ENCODE data around the gene CPNE2.

CPNE2 gene

DNA sequence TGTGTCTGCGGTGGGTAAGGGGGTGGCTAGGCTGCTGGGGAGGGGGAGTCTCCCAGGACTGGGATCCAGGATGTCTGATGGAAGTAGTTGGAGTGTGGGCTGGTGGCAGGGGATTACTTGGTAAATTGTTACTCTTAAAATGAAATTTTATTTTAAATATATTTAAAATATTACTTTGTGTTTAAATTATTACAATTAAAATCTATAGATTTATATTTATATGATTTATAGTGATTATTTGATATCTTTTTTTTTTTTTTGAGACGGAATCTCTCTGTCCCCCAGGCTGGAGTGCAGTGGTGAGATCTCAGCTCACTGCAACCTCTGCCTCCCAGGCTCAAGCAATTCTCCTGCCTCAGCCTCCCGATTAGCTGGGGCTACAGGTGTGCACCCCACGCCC is 18.6 kb downstream of the CPNE2 start:
- TF ChIP-seq, protein P1, sequence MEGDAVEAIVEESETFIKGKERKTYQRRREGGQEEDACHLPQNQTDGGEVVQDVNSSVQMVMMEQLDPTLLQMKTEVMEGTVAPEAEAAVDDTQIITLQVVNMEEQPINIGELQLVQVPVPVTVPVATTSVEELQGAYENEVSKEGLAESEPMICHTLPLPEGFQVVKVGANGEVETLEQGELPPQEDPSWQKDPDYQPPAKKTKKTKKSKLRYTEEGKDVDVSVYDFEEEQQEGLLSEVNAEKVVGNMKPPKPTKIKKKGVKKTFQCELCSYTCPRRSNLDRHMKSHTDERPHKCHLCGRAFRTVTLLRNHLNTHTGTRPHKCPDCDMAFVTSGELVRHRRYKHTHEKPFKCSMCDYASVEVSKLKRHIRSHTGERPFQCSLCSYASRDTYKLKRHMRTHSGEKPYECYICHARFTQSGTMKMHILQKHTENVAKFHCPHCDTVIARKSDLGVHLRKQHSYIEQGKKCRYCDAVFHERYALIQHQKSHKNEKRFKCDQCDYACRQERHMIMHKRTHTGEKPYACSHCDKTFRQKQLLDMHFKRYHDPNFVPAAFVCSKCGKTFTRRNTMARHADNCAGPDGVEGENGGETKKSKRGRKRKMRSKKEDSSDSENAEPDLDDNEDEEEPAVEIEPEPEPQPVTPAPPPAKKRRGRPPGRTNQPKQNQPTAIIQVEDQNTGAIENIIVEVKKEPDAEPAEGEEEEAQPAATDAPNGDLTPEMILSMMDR (IDR thresholded peaks at IDR 0.05; ENCODE audit: extremely low read depth, missing control alignments) = no peak
- DNase-seq (ENCODE audit: low spot score) = no peak

DNA sequence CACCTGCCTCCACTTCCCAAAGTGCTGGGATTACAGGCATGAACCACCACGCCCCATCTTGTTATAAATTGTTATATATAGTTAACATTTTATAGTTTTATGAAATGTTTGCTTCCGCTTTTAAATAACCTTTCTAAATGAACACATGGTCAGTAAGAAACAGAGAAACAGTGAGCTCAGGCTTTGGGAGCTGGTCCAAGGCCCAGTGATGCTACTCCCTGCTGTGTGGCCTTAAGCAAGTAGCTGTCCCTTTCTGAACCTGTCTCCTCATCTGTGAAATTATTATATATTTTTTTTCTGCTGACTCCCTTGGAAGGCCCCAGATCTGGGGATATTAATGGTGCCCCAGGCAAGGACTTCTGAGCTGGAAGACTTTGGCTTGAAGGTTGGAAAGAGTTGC is 19.0 kb downstream of the CPNE2 start:
- TF ChIP-seq, protein P1 (IDR thresholded peaks at IDR 0.05; ENCODE audit: extremely low read depth, missing control alignments) = no peak

DNA sequence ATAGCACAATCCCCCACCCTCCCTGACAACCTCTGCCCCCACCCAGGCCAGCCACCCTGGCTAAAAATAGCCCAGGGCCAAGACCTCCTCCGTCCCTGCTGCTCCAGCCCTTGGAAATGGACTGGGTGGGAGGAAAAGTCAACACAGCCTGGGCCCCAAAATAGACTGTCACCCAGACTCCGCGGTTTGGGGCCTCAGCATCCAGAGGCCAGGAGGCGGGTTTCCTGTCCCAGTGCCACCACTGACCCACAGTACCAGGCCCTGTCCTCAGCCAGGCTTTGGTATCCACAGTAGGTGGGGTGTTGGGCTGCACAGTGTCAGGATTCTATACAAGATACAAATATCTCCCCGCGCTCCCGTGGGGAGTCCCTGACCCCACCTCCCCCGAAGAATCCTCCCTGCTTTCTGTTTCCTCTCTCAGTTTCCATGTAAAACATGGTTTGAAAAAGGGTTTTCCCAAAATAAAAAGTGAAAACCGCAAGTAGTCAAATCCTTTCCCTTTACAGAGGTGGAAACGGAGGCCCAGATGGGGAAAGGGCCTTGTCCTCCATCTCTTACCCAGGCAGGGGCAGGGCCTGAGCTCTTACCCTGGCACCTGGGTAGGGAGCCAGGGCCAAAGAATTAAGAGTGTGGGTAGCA is 20.1 kb downstream of the CPNE2 start:
- DNase-seq (ENCODE audit: low spot score) = no peak
- TF ChIP-seq, protein P1 (IDR thresholded peaks at IDR 0.05; ENCODE audit: extremely low read depth, missing control alignments) = no peak

More for the DNA sequence above, 19.0 kb downstream of the CPNE2 start:
- no peak for DNase-seq (ENCODE audit: low spot score)

DNA sequence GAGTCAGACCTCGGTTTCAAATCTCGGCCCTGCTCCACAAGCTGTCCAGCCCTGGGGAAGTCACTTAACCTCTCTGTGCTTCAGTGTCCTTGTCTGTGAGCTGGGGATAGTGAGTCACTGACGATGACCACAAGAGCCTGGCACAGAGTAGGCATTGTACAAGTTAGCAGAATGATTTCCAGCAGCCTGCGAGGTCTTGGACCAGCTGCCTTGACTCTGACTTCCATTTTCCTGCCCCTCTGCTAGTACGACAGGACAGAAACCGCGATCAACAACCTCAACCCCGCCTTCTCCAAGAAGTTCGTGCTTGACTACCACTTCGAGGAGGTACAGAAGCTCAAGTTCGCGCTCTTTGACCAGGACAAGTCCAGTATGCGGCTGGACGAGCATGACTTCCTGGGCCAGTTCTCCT is 20.7 kb downstream of the CPNE2 start:
- TF ChIP-seq, protein P1 (IDR thresholded peaks at IDR 0.05; ENCODE audit: extremely low read depth, missing control alignments) = no peak
- DNase-seq (ENCODE audit: low spot score) = no peak

DNA sequence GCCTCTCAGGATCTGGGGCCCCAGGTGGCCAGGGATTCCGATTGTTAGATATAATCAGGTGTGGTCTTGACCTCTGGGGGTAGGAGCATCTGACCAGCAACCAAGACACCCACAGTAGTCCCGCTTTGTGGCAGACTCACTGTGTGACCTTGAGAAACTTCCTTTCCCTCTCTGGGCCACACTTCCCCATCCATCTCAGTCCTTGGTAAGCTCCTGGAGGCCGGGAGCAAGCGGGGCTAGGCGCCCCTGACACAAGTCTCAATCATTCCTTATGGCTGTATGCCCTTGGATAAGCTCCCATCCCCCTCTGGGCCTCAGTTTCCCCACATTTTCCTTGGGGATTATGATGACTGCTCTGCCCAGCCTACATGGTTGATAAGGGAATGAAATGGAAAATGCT is 21.3 kb downstream of the CPNE2 start:
- TF ChIP-seq, protein P1 (IDR thresholded peaks at IDR 0.05; ENCODE audit: extremely low read depth, missing control alignments) = no peak
- no peak for DNase-seq (ENCODE audit: low spot score)

DNA sequence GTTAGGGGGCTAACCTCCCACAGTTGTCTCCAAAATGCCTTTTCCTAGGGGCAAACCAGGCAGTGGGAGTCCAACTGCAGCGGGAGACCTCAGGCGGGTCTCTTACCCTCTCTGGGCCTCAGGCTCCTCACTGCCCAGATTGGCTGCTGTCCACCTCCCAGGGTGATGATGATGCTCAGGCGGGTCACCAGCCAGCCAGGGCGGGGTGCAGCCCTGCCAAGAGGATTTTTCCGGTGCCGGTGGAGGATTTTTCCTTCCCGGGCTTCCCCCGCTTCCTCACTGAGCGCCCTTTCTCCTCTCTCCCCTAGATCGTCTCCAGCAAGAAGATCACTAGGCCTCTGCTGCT is 22.8 kb downstream of the CPNE2 start:
- no peak for DNase-seq (ENCODE audit: low spot score)
- TF ChIP-seq, protein P1 (IDR thresholded peaks at IDR 0.05; ENCODE audit: extremely low read depth, missing control alignments) = no peak

DNA sequence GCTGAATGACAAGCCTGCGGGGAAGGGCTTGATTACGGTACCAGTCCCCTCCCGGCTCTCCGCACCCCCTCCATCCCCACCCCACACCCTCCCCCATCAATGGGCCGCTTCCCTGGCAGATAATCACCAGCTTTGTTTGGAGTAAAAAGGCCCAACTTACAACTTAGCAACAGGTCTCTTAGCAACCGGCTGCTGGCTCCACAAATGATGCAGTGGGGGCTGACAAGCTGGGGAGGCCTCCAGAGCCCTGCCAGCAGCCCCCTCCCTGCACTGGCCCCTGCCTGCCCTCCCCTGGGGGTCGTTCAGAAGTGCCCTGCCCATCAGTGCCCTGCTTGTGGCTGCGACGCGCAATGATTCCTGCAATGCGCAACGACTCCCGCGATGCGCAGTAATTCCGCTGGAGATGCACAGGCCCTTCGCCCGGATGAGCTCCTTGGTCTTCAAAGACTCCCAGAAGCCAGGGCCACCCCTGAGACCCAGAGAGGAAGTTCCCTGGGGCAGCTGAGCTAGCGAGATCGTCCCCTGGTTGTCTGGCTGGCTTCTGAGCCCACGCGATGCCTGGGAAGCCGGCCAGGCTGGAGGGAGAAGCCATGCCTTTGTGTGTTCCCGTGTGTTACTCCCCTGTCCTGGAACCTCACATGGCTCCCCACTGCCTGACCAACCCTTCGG is 23.3 kb downstream of the CPNE2 start:
- TF ChIP-seq, protein P1 (IDR thresholded peaks at IDR 0.05; ENCODE audit: extremely low read depth, missing control alignments) = no peak
- DNase-seq (ENCODE audit: low spot score) = no peak

Data from GM20000 (cell line).